ENCODE measurements around the gene TRMU. TPM values are rescaled to one million over a fixed set of nuclear protein-coding genes. Genes with fewer than 3 reads are reported as not detected.

TRMU gene
- polyA plus RNA-seq, 4 donors: 30.3 to 64.4 (median 53.3) TPM

GRCh38 chr22:46354176-46354992 is 18.9 kb downstream of the TRMU start:
- no peak for DNase-seq (ENCODE audit: low read depth in 4 of 4, low spot score in 3 of 4)

DNA sequence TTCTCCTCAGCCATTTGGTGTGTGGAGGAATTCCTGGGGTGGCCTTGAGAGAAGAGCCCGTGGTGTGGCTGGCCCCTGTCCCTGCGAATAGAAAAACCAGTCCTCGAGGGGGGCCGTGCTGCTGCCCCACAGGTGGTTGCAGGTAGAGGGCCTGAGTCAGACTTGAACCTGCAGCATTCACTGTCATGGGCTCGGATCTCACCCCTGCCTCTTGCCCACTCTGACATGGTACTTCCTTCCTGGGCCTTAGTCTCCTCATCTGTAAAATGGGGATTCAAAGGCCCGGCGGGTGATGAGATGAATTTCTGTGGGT is 19.4 kb downstream of the TRMU start:
- DNase-seq (ENCODE audit: low read depth in 4 of 4, low spot score in 3 of 4): no peak

DNA sequence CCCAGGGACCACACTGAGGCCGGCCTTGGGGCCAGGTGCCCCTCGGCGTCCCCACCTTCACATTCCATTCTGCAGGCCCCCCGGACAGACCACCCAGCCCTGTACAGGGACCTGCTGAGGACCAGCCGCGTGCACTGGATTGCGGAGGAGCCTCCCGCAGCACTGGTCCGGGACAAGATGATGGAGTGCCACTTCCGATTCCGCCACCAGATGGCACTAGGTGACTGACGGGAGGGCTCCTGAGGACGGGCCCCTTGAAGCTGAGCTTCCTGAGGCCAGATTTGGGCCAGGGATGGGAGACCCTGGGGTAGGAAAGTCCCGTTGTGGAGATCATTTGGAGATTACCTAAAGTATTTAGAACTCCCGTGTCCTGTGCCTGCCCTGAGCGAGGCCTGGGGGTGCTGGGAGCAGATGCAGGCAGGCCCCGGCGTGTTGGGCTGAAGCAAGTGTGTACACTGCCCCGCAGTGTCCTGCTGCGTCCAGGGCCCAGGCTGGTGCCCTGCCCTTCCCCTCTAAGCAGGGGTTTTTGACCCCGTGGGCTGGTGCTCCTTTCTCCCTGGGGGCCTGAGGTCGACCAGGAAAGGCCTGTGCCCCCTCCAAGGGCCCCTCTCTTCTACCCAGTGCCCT is 20.0 kb downstream of the TRMU start:
- no peak for DNase-seq (ENCODE audit: low read depth in 4 of 4, low spot score in 3 of 4)

GRCh38 chr22:46355996-46356471 is 20.5 kb downstream of the TRMU start:
- no peak for DNase-seq (ENCODE audit: low read depth in 4 of 4, low spot score in 3 of 4)

DNA sequence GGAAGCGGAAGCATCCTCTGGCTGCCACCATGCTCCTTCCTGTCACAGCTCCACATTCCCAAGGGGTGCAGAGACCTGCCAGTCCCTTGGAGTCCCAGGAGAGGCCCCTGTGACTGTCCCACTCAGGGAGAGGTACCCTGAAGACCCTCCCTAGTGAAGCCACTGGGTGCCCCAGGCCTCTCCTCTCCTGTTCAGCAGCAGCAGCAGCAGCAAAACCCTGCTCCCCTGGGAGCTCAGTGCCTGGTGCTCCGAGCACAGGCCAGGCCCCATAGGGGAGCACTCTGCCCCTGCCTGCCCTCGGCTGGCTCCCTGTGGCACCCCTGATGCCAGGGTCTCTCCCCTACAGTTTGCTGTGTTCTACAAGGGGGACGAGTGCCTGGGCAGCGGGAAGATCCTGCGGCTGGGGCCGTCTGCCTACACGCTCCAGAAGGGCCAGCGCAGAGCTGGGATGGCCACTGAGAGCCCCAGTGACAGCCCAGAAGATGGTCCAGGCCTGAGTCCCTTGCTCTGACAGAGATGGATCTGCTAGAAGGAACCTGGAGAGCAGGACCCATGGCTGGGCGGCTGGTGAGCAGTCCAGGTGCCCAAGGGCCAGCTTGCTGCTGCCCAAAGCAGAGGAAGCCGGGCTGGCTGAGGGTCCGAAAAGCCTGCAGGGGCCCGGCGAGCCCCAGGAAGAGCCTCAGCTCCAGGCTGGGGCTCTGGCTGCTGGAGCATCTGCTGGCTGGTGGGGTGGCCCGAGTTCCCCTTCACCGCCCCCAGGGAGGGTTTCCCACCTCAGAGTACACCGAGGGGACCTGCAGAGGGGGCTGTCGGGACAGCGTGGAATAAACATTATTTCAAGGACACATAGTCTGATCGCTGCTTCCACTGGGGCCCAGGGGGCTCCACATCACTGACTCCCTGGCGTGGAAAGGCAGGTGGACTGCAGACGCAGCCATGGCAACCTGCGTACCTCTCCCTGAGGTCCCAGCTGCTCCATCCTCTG is 21.3 kb downstream of the TRMU start:
- no peak for DNase-seq (ENCODE audit: low read depth in 4 of 4, low spot score in 3 of 4)

DNA sequence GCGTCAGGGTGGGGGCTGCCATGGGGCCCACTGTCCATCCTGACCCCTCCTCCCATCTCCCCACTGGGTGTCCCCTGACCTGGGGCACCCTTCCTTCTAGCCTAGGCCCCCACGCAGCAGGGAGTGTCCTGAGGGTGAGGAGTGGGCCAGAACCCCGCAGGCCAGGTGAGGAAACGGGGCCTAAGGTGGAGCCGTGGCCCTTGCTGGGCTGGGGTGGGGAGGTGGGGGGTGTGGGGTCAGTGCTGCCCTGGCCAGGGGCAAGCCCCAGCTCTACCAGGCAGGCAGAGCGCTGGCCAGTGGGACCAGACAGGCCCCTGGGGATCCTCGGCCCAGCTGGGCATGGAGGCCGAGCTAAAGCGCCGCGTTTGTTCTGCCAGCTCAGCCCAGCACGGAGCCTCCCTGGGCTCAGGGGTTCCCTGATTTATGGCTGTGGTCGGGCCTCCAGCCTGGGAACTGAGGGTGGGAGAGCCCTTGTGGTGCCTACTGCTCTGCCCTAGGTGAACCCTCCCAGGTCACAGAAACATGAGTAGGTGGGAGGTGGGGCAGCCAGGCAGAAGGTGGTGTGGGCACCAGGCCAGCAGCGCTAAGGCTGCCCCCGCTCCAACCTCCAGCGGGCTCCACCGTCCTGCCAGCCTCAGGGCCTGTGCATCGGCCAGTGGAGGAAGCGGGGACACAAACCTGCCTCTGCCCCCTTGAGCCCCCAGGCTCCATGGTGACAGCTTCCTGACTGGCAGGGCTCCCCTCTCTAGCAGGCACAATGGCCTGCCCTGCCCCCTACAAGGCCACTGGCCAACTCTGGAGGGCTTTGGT is 22.4 kb downstream of the TRMU start:
- no peak for DNase-seq (ENCODE audit: low read depth in 4 of 4, low spot score in 3 of 4)

- DNase-seq (ENCODE audit: low read depth in 4 of 4, low spot score in 3 of 4): no peak
Observed at GRCh38 chr22:46358766-46359165, 23.3 kb downstream of the TRMU start.

GRCh38 chr22:46359362-46359761 is 23.8 kb downstream of the TRMU start:
- DNase-seq (ENCODE audit: low read depth in 4 of 4, low spot score in 3 of 4): no peak

DNA sequence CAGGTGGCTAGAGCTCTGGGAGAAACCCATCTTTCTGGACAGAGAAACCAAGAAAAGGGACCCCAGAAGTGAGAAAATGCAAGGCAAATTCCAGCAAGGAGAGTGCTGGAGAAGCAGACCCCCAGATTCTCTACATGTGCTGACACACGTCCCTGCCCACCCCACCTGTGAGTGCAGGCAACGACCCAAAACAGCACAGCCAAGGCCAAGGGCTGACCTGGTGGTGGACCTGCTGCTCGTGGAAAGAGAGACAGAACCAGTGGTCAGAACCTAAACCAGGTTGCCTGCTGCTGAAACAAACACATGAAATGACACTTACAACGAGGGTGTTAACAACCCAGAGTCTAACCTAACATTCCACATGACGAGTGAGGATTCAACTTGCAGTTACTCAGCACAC is 24.6 kb downstream of the TRMU start:
- no peak for DNase-seq (ENCODE audit: low read depth in 4 of 4, low spot score in 3 of 4)

GRCh38 chr22:46360891-46361290 is 25.4 kb downstream of the TRMU start:
- DNase-seq (ENCODE audit: low read depth in 4 of 4, low spot score in 3 of 4): no peak

- DNase-seq (ENCODE audit: low read depth in 4 of 4, low spot score in 3 of 4): no peak
Observed at GRCh38 chr22:46361826-46362202, 26.3 kb downstream of the TRMU start.

DNA sequence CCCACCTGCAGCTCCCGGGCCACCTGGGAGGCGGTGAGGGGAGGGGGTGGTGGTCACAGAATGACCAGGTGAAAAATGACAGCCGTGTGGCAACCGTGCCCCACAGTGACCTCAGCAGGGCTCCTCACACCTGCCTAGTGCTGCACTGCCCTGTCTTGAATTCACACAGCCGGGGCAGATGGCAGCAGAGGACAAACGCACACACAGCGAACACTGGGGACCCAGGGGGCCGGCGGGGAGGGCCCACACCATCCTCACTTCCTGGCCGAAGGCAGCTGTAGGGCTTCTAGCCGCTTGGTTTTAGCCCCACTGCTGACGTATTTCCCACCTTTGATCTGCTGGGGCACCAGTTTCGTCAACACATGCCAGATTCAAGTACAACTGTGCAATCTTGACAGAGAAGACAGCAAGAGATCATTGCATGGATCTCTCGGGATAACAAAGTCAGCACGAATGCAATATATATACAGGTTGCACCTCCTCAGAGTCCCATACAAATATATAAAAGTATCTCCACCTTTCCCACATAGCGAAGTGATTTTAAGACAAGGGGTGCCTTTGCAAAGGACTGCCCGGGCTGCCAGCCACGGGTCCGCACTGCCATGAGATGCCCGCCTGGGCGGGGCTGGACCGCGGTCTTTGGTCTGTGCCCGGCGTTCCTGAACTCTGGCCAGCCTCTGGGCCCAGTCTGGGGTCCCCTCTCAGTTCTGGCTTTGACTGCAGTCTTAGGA is 26.9 kb downstream of the TRMU start:
- no peak for DNase-seq (ENCODE audit: low read depth in 4 of 4, low spot score in 3 of 4)

DNA sequence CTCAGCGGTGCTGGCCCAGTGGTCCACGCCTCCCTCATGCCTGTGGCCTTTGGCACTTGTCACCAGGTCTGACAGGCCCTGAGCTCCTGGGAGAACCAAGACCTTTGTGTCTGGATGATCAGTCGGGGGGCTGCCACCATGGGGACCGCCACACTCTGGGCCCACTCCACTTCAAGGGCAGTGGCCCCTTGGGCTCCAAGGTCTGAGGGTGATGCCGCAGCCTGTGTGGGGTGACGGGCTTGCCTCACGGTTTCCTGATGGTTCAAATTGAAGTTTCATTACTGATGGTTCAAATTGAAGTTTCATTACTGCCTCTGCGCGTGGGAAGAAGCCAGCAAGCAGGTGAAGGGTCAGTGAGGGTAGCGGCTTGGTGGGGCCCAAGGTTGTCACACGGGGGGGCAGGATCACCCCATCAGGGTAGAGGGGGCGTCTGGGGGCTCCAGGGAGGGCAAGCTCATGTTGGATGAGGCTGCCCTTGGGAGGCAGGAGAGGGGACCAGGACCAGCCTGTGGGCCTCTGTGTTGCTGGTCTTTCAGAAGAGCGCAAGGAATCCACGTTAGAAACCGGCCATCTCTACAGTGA is 27.5 kb downstream of the TRMU start:
- no peak for DNase-seq (ENCODE audit: low read depth in 4 of 4, low spot score in 3 of 4)

GRCh38 chr22:46363611-46364321 is 28.3 kb downstream of the TRMU start:
- no peak for DNase-seq (ENCODE audit: low read depth in 4 of 4, low spot score in 3 of 4)

- DNase-seq (ENCODE audit: low read depth in 4 of 4, low spot score in 3 of 4): no peak
Observed at GRCh38 chr22:46364341-46365165, 29.0 kb downstream of the TRMU start.

DNA sequence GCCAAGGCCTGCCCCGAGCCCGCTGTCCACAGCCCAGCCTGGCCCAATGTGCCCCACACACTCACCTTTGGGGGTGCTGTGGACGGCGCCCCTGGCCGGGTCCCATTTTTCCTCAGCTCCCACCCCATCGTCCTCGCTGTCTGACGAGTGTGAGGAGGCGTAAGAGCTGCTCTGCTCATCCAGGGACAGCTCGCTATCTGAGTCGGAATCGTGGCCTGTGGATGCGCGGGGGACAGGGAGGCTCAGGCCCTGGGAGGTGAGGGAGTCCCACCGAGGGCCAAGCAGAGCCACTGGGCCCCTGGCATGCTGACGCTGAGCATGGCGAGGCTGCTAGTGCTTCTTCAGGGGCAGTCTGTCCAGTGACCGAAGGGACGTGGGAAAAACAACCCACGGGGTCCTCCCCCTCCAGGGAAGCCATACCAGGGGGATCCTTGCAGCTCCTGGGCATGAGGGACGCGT is 29.7 kb downstream of the TRMU start:
- no peak for DNase-seq (ENCODE audit: low read depth in 4 of 4, low spot score in 3 of 4)

DNA sequence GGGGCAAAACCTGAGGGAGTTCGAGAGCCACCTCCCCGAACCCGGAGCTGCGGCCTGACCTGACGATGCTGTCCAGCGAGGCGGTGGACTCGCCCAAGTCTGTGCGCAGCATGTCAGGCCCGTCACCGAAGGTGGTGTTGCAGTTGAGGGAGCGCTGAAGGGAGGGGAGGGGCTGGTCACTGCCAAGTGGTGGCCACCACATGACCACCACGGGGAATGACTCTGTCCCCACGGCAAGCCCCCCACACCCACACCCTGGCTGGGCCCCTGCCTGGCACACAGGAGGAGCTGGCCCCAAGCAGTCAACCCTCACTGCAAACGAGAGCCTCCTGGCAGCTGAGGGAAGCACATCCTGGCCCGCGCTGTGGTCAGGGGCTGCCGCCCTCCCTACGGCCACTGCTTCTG is 30.8 kb downstream of the TRMU start:
- DNase-seq (ENCODE audit: low read depth in 4 of 4, low spot score in 3 of 4): no peak
